Upper lobe of left lung (tissue), 6 donors: ENCODE results near the gene PPP1R12B. TPM values are rescaled to one million over a fixed set of nuclear protein-coding genes. Genes with fewer than 3 reads are reported as not detected.
"Not testable (repeated sequence)": the region's sequence is repeated elsewhere in the genome, so short reads cannot be mapped to it uniquely, and the experiment has no call there.

Source experiments
- ATAC-seq, 2 donors: fragments of 200-7000 bp; cut with Tn5 transposase; one replicate each; pipeline ENCODE4 v1.9.1; 2022; ENCODE audit warnings: mild to moderate bottlenecking in 2 of 2, moderate library complexity in 2 of 2; ENCODE audit not compliant: low FRiP score in 2 of 2
- DNase-seq, 2 donors: peaks; one replicate each; pipeline ENCODE4 v3.0.0-alpha.2; 2019 to 2020
- H3K27ac ChIP-seq, 4 donors: fragments of 200-600 bp; sonication (generic); one replicate each; pipeline ENCODE4 v1.5.1; 2016 to 2019
- H3K27me3 ChIP-seq, 4 donors: fragments of 200-600 bp; sonication (generic); one replicate each; pipeline ENCODE4 v1.5.1; 2017 to 2019
- H3K36me3 ChIP-seq, 4 donors: fragments of 200-600 bp; sonication (generic); one replicate each; pipeline ENCODE4 v1.5.1; 2016 to 2019
- H3K4me1 ChIP-seq, 4 donors: fragments of 200-600 bp; sonication (generic); one replicate each; pipeline ENCODE4 v1.5.1; 2018 to 2019
- H3K4me3 ChIP-seq, 4 donors: fragments of 200-600 bp; sonication (generic); one replicate each; pipeline ENCODE4 v1.5.1; 2017 to 2019; ENCODE audit warnings: mild to moderate bottlenecking in 2 of 4, moderate library complexity in 1 of 4
- H3K9me3 ChIP-seq, 4 donors: fragments of 200-600 bp; sonication (generic); one replicate each; pipeline ENCODE4 v1.5.1; 2018 to 2019
- EP300 ChIP-seq, 4 donors: sonication (generic); formaldehyde crosslinking; IDR thresholded peaks; one replicate each; pipeline ENCODE4 v1.5.1; 2017; ENCODE audit warnings: antibody characterized with exemption in 4 of 4, control low read depth in 2 of 4
- POLR2A ChIP-seq, 4 donors: fragments of 450-650 bp; IDR thresholded peaks; one replicate each; pipeline ENCODE4 v1.5.1; 2016 to 2017; ENCODE audit warnings: antibody characterized with exemption in 4 of 4, mild to moderate bottlenecking in 2 of 4
- POLR2AphosphoS5 ChIP-seq, 2 donors: sonication (generic); formaldehyde crosslinking; IDR thresholded peaks; one replicate each; pipeline ENCODE4 v1.5.1; 2017; ENCODE audit warnings: antibody characterized with exemption in 2 of 2
- WGBS, 2 donors: methylation state at CpG; one replicate each; pipeline ENCODE4 v1.1.5; 2017 to 2018; 5-methylcytosine and 5-hydroxymethylcytosine counted together
- total RNA-seq, 6 donors: library from RNA; depleted of rRNA in 4 of 6; stranded (reverse); fragments of >200 nt in 4 of 6; gene quantifications; one replicate each; pipeline versions ENCODE4 v1.1.0 to v1.2.1, GENCODE V29; 2016 to 2021
- TF ChIP-seq, protein P1 (sequence below), 6 experiments: fragments of 450-650 bp in 4 of 6; fragments of 200-600 bp in 2 of 6; sonication (generic) in 2 of 6; IDR thresholded peaks; one replicate each; pipeline ENCODE4 v1.5.1; 2016 to 2019; ENCODE audit warnings: antibody characterized with exemption in 6 of 6
- donor health status: DM: no; HTN: no; CAD: no; lungs with moderate emphysema.
- donor health status: DM: no; HTN: yes; CAD: no; lungs with severe emphysema.

PPP1R12B gene
- total RNA-seq, 6 donors from 2014 or later: 27.6 to 120 (median 40.5) TPM

DNA sequence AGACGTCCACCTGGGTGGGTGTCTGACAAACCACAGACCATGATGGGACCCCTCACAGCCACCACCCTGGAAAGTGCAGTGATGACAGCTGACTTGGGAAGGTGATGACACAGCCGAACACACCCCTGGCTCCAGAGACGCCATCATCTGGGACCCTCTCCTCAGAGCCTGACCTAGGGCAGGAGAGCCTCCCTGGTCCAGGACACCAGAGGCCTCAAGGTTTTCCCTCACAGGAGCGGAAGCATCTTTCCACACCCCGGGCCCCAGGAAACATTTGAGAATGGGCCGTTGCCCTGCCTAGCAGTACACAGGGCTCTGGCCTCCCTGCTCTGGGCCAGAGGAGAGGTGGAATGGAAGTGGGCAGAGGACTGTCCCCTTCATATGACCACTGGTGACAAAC, 282.0 kb downstream of the PPP1R12B start:
- ATAC-seq (no peak), DNase-seq (no peak)
- Histone ChIP-seq H3K4me1 (peaks cover 1 to 7% (median 5%) of the 10 kb centered on the region in 4 donors), H3K27ac (no peak overlapping the region), H3K9me3 (no peaks in the 10 kb centered on the region), H3K27me3 (no peaks in the 10 kb centered on the region), H3K4me3 (no peak overlapping the region), H3K36me3 (no peaks in the 10 kb centered on the region)
- 74% methylated on average over 6 of the region's 6 CpGs; no CpG with 5 or more reads in 1 of the 2 donors for WGBS, 2 donors
- TF ChIP-seq, protein P1, sequence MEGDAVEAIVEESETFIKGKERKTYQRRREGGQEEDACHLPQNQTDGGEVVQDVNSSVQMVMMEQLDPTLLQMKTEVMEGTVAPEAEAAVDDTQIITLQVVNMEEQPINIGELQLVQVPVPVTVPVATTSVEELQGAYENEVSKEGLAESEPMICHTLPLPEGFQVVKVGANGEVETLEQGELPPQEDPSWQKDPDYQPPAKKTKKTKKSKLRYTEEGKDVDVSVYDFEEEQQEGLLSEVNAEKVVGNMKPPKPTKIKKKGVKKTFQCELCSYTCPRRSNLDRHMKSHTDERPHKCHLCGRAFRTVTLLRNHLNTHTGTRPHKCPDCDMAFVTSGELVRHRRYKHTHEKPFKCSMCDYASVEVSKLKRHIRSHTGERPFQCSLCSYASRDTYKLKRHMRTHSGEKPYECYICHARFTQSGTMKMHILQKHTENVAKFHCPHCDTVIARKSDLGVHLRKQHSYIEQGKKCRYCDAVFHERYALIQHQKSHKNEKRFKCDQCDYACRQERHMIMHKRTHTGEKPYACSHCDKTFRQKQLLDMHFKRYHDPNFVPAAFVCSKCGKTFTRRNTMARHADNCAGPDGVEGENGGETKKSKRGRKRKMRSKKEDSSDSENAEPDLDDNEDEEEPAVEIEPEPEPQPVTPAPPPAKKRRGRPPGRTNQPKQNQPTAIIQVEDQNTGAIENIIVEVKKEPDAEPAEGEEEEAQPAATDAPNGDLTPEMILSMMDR (IDR thresholded peaks at IDR 0.05): no peak

DNA sequence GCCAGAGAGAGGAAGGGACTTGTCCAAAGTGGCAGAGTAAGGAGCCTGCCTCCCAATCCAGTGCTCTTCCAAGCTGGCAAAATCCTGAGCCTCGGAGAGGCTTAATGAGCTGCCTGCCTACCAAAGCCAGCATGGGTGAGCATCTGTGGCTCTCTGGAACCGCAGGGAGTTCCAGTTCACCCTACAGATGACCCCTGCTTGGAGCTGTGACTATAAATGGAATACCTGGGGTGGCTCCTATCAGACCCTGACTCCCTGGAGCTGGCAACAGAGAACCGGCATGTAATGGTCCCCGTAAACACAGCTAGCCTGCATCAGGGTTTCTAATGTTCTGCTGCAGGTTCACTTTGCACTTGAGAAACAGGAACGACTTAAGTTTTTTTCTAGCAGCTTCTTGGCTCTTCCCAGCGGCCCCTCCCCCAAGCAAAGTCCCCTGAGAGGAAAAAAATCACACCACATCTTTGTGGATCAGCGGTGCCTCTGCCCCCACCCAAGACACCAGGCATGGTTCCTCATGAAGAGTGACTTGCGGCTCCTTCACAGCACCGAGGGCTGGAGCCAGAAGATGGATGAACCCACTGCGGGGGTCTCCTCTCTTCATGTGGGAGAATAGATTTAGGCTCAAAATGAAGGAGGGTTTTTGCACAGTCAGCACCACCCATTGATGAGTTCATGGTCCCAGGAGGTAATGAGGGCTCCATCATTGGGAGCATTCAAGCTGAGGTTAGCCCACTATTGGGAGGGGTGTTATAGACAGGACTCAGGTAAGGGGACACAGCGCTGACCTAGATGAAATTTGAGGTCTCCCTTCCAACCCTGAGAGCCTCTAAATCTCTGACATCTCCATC, 282.8 kb downstream of the PPP1R12B start:
- DNase-seq (no peak), ATAC-seq (no peak)

DNA sequence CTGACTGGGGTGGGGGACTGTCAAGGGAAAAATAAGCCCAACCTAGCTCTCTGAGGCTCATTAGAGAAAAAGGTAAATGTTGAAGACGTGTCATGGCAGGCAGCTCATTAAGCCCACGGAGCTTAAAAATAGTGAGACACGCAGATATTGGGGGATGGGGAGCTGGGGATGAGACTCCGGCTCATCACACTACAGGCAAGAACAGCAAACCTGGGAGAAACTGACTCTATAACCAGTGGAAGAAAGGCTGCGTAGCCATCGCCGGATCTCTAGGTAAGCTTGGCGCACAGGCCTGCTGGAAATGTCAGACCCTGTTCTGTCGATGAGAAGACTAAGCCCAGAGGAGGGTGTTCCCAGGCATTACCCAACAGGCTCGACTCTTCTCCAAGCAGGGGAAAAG, 283.7 kb downstream of the PPP1R12B start:
- no peaks in the 10 kb centered on the region for H3K9me3 ChIP-seq
- no peaks in the 10 kb centered on the region for H3K36me3 ChIP-seq
- no peak for ATAC-seq
- no peak for TF ChIP-seq POLR2A (IDR thresholded peaks at IDR 0.05)
- TF ChIP-seq, protein P1 (IDR thresholded peaks at IDR 0.05): no peak
- no peak for TF ChIP-seq POLR2AphosphoS5 (IDR thresholded peaks at IDR 0.05)
- no peak for TF ChIP-seq EP300 (IDR thresholded peaks at IDR 0.05)
- no peak overlapping the region for H3K27ac ChIP-seq
- no peak for DNase-seq
- WGBS, 2 donors: 85 to 86% methylated on average over 10 of the region's 10 CpGs
- peaks cover 0 to 7% (median 5%) of the 10 kb centered on the region in 4 donors for H3K4me1 ChIP-seq
- H3K4me3 ChIP-seq: no peak overlapping the region
- no peaks in the 10 kb centered on the region for H3K27me3 ChIP-seq

More for the DNA sequence above, 282.8 kb downstream of the PPP1R12B start:
- peaks cover 0 to 7% (median 5%) of the 10 kb centered on the region in 4 donors for H3K4me1 ChIP-seq
- no peaks in the 10 kb centered on the region for H3K36me3 ChIP-seq
- no peaks in the 10 kb centered on the region for H3K9me3 ChIP-seq
- no peaks in the 10 kb centered on the region for H3K27me3 ChIP-seq
- H3K27ac ChIP-seq: no peak overlapping the region
- H3K4me3 ChIP-seq: no peak overlapping the region
- TF ChIP-seq POLR2AphosphoS5 (IDR thresholded peaks at IDR 0.05) (no peak), POLR2A (IDR thresholded peaks at IDR 0.05) (no peak)
- WGBS, 2 donors: 62 to 65% methylated on average over 9 to 11 of the region's 11 CpGs

DNA sequence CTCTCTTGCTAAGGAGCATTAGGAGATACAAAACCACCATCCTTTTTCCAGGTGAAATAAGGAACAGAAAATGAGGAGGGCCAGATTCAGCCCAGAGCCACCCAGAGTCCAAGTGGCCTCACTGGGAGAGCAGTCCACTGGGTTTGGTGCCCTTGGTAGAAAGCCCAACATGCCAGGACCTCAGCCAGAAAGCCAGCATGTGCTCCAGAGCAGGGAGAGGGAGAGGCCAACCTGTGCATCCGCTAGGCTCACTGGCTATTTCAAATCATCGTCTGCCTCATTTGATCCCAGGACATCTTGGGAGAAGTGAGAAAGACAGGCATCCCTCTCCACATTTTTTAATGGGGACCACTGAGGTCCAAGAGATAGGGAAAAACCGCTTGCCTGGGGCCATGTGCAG, 287.7 kb downstream of the PPP1R12B start:
- not testable (repeated sequence) for H3K27ac ChIP-seq, H3K27me3 ChIP-seq, ATAC-seq, H3K4me3 ChIP-seq, DNase-seq, H3K4me1 ChIP-seq, H3K9me3 ChIP-seq, H3K36me3 ChIP-seq
- WGBS, 2 donors: 50 to 62% methylated on average over 2 to 3 of the region's 3 CpGs

DNA sequence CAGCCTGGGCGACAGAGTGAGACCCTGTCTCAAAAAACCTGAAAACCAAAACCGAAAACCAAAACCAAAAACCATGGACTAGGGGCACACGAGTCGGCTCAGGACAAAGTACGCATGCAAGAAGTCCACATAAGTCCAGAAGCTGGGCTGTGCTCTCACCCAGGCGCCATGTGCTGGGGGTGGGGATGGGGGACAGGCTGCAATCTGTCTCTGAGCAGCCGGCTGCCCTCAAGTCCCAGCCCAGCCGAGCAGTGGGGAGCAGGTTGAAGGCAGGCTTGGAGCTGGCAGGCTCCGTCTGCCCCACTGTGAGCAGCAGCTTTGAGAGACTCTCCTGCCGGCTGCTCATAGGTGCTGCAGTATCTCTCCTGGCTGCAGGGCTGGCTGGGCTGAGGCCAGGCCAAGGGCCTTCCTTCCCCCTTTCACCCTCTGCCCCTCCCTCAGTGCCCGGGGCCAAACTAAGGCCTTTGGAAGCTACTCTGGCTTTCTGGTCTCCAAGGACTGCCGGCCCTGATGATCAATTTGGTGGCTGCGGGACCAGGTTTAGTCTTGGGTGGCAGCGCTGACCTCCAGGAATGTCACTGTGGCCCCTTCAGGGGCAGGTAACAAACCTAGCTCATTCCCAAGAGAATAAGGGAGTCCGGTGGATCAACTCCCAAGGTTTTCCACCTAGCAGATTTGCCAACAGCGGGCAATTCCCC, 289.0 kb downstream of the PPP1R12B start:
- H3K27ac ChIP-seq, ATAC-seq, H3K9me3 ChIP-seq, H3K27me3 ChIP-seq, H3K4me3 ChIP-seq, H3K4me1 ChIP-seq, H3K36me3 ChIP-seq, DNase-seq: not testable (repeated sequence)
- WGBS, 2 donors: 73 to 84% methylated on average over 13 to 15 of the region's 16 CpGs

DNA sequence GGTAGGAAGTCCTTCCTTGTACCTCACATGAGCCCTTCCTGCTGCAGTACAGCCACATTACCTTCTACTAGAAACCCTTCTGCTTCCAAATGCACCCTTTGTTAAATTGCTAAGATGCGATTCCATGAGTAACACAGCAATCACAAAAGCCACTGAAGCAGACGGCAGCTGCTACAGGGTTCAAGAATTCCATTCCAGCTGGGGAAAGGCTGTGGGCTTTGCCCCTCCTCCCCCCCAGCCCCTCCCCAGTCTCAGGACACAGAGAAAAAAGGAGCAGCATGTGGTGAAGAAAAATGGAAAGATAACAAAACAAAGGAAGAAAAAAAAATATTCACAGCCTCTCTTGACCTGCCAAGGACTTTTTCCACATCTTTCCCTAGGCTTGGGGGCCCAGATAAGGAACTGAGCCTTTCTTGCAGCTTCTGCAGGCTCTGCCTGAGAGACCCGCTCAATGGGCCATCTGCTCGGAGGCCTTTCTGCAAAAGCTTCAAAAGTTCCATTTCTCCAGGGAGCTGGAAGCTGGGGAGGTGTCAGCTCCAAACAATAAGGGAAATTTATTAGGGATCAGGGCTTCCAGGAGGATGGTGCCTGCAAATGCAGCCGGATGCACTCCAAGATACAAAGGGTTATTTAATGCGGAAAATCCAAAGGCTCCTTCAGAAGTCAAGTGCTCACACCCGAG, 289.7 kb downstream of the PPP1R12B start:
- Histone ChIP-seq H3K27me3 (peaks cover 0 to 12% (median 10%) of the 10 kb centered on the region in 4 donors), H3K27ac (no peak overlapping the region), H3K4me3 (no peak overlapping the region), H3K9me3 (no peaks in the 10 kb centered on the region), H3K4me1 (peaks cover 10 to 14% (median 11%) of the 10 kb centered on the region in 4 donors), H3K36me3 (no peaks in the 10 kb centered on the region)
- DNase-seq: no peak
- no peak for TF ChIP-seq POLR2A (IDR thresholded peaks at IDR 0.05)
- no peak for TF ChIP-seq EP300 (IDR thresholded peaks at IDR 0.05)
- TF ChIP-seq, protein P1 (IDR thresholded peaks at IDR 0.05): no peak
- no peak for TF ChIP-seq POLR2AphosphoS5 (IDR thresholded peaks at IDR 0.05)
- ATAC-seq: no peak
- 63 to 69% methylated on average over 7 of the region's 7 CpGs for WGBS, 2 donors

DNA sequence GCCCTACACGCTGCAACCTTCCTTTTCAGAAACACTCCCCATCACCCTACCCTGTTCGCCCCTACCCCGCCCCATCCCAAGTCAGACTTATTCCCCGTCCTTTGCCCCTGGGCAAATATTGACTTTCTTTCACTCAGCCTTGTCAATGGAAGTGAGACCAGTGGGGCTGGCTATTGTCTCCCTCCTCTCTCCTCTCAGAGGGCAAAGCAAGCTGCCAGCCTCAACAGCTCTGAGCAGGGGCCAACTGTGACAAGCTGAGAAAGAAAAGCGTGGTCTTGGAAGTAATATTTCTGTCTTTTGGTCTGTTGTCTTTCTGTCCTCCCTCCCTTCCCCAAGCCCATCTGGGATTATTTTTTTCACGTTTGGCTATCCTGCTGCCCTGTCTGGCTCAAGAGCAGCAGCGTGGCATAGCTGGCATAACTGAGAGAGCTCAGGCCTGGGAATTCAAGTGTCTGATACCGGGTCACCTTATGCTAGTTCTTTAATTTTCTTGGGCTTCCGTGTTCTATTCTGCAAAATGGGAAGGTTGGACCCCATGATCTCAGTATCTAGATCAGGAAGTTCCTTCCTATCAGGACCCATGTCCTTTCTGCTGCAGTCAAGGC, 290.3 kb downstream of the PPP1R12B start:
- Histone ChIP-seq H3K27me3 (peaks cover 0 to 19% (median 13%) of the 10 kb centered on the region in 4 donors), H3K4me1 (peaks cover 16 to 21% (median 17%) of the 10 kb centered on the region in 4 donors)
- H3K27ac ChIP-seq, DNase-seq, H3K4me3 ChIP-seq, H3K36me3 ChIP-seq, H3K9me3 ChIP-seq, ATAC-seq: not testable (repeated sequence)
- 55 to 64% methylated on average over 9 of the region's 9 CpGs for WGBS, 2 donors
